HG03342 (cell line): ENCODE measurements around the gene AP5B1.

ENCODE experiments used
- ATAC-seq: cut with Tn5 transposase; IDR thresholded peaks from one replicate; pipeline ENCODE4 v1.9.1; 2021; ENCODE audit warnings: mild to moderate bottlenecking, moderate library complexity; ENCODE audit not compliant: unreplicated experiment

The AP5B1 gene

DNA sequence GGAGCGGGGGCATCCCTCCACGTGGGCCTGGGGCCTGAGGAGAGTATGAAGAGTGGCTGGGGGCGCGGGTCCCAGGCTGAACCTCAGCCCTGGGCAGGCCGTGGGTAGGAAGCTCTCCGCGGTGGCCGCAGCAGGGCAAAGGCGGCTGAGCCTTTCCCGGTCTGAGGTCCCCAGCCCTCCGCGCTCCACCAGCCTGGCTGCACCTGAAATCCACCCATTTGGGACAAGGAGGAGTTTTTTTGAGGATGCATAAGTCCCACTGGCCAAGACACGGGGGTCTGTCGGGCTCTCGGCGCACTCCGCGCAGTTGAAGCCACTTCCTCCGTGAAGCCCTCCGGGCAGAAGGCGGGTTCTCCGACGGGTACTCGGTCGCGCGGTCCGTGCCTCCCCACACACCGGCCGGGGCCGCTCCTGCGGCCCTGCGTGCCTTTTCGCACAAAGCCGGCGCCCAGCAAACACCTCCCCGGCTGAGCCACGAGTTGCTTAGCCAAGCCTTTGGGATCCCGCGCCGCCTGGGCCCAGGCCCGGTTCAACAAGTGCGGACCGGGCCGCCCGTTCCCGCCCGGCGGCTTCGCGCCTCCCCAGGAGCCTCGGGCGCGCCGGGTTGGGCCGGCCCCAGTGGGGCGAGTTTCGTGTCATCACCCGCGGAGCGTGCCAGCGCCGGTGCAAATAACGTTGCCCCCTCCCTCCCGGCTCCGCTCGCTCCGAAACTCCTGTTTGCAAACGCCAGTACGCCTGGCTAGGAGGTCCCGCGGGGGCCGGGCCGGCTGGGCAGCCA is 5.4 kb upstream of the AP5B1 start:
- no peak for ATAC-seq

DNA sequence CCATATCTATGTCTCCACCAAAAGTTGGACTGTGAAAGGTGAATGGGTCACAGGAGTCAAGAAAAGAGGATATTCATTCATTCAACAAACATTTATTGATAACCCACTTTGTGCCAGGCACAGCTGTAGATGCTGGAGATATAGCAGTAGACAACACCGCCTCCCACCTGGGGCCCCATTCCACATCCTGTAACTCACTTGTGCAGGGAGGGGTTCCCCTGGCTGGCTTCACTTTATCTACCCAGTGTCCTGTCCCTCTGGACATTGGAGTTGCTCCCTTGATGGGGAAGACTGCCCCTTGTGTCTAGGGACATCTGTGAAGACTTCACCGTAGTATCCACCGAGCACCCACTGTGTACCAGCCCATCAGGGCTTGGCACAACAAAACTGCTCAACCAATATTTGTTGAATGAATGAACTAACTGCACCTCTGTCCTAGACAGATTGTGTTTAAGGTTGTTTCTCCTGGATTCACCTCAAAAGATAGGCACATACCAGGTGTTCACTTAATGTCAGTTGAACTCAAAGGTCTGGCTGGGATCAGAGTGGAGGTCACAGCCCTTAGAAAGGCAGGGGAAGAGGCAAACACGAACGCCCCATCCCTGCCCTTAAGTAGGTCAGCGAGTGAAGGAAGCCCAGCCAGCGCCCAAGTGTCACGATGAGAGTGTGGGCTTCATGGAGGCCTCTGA is 4.7 kb upstream of the AP5B1 start:
- ATAC-seq = no peak

DNA sequence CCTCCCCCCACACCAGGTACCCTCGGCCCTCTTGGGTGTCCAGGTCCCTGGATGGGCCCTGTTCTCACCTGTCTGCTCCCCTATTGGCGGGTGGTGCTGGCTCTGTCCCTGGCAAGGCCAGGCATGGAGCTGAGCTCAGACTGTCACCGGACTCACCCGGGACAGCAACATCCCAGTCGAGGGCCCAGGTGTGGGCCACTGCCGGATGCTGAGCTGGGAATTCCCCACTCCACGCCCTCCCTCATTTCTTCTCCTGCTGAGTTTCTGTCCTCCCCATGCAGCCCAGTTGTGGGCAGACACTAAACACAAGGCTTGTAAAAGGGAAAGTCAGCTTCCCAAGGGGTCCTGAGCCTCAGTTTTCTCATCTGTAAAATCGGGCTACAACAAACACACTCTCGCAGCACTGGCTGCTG is 2.0 kb upstream of the AP5B1 start:
- ATAC-seq = no peak

DNA sequence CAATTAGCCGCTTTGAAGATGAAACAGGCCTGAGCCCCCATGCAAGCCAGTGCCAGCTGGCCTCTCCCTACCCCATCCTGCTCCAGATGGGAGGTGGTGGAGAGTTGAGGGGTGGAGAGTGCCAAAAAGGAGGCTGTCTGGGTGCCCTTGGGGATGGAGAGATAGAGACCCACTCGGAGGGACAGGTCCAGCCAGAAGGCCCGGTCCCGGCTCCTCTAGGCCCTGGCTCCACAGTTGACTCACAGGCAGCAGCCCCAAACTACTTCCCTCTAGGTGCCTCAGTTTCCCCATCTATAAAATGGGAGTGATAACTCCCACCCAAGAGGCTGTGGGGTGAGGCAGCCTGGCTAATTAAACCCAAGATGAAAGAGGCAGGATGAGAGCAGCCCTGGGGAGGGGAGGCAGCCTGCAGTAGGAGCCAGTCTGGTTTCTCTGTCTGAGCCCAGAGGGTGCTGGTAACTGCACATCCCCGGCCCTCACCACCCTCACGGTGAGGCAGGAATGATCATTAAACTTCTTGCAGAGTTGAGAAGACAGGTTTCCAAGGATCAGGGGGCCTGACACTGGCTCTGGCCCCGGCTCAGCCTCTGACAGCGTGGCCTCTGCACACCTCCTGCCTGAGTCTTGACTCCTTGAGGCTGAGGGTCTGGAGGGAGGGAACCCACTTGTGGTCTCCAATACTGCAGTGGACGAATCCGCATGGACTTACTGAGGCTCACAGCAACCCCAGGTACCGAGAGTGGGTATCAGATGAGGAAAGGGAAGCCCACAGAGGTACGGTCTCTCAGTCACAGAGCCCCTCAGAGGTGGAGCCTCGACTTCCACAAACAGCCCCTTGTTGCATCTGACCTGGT is 1.4 kb upstream of the AP5B1 start:
- no peak for ATAC-seq

DNA sequence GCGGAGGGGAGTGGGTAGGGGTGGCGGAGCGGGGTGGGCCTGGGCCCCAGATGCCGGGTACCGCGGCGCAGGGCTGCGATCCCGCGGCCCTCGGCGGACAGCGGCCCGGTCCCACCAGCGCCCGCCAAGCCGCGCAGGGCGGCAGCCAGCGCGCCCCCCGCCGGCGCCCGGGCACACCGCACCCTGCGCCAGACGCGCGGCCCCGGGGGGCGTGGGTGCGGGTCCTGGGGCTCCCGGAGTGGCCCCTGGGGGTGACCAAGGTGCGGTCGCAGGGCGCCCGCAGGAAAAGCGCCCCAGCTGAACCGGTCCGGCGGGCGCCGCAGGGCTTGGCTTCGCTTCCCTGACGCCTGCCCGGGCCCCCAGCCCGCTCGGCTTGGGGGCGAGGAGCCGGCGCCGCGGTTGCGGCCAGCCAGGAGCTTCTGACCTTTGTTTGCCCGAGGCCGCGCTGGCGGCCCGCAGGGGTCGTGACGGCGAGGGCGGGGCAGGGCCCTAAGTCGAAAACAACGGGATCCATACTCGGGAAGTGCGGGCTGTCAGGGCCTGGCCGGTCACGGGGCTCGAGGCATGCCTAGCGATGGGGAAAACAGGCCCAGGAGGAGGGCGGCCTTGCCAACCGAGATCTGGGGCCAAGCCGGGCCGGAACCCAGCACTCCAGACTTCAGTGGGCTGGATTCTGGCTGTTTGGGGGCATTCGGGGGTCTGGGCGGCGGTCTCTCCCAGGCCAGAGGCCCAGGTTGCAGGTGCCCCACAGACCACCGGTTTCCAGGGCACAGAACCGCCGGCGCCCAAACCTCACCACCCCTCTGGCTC is 581 bp upstream of the AP5B1 start:
- ATAC-seq = peak; percentile 22

DNA sequence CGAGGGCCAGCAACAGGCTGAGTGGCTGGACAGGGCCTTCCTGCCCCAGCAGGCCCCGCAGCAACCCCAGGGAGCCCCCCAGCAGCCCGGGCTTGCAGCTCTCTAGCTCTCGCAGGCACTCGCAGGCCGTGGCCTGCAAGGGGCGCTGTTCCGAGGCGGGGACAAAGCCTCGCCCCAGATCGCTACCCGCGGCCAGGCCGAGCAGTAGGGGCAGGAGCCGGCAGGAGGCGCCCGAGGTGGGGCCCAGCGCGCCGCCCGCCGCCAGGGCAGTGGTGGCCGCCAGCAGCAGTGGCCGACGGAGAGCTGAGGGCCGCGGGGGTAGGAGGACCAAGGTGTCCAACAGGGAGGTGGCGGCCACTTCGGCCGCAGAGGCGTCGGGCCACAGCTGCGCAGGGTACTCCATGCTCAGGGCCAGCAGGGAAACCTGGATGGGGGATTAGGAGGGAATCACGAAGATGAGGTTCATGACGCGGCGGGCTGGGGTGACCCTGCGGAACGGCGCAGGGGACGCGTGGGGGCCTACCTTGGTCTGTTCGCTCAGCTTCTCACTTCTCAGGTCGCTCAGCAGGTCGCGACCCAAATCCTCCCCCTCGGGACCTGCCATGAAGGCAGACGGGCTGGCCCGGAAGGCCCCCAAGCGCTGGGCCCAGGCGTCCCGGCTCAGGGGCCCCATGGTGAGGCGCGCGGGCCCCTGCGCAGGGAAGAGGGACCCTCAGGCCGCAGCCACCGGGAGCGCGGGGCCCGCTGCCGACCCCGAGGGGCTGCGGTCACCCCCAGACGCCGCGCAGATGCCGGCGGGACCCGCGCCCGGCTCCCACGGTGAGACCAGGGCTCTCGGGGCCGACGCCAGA is 632 bp downstream of the AP5B1 start:
- peak; percentile 52 for ATAC-seq

DNA sequence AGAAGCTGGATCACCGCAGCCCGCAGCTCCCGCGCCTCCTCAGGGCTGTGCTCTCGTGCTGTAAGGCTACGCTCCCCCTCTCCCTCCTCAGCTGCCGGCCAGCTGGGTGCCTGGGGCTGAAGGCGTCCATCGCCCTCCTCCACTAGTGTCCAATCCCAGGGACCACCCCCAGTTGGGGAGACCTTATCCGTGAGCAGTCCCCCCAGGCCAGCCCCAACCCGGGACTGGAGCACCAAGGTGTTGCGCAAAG is 1.2 kb downstream of the AP5B1 start:
- no peak for ATAC-seq

DNA sequence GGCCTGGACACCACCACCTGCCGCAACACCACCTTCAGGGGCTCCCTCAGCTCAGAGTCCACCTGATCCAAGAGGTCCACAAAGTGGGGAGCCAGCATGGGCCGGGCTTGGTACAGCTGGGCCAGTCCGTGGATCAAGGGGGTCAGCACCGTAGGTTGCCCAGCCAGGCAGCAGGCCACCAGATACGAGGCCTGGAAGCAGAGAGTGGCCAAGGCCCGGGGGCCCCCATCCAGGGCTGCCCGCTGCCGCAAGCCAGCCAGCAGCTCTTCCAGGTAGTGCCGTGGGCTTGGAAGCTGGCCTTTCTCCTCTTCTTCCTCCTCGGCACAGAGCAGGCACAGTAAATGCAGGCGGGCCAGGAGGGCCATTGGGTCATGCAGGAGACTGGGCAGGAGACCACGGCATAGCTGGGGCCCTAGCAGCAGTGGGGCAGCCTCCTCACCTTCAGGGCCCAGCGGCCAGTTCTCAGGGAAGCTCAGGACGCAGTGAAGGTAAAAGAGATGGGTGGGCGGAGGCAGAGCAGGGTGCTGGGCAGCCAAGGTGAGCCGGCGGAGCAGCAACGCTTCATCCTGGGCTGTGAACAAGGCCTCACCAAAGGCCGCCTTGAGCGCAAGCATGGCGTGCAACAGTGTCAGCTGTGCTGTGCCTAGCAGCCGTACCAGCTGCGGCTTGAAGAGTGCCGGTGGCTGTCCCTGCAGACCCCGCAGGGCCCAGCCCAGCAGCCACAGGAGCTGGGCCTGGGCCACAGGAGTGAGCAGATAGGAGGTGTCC is 1.7 kb downstream of the AP5B1 start:
- ATAC-seq = no peak

DNA sequence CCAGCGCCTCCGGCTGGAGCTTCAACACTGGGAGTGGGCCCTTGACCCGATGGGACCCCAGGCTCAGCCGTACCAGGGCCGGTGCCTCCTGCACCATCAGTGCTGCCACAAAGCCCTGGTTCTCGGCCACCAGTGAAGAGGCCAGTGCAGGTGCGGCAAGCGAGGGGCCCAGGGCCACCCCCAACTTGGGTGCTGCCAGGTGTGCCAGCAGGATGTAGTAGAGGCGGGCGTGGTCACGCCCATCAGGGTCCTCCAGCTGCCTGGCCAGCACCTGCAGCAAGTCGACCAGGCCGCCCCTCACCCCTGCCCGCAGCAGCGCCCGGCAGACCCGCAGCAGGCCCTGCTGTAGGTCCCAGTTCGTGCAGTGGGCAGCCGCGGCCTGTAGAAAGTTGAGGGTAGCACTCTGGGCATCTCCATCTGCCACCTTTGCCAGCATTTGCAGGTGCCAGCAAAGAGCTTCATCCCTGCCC is 2.3 kb downstream of the AP5B1 start:
- no peak for ATAC-seq

DNA sequence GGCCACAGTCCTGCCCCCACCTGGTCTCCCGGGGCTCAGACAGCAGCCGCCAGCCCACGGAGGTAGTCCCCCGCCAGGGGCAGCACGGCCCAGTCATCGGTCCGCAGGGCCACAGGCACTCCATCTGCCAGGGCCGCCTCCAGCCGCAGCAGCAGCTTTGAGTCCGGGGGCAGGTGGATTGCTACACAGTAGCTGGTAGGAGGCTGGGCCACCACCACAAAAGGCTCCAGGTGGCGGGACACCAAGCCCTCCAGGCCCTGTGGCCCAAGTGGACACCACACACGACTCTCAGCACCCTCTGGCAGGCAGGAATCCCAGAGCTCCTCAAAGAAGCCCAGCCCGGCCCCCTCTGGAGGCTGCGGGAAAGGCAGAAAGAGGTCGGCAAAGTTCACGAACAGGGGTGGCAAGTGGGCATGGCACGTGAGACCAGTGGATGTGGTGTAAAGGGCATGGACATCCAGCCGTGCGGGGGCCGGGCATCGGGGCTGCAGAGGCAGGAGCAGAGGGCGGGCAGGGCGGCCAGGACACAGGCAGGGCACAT is 2.9 kb downstream of the AP5B1 start:
- no peak for ATAC-seq

DNA sequence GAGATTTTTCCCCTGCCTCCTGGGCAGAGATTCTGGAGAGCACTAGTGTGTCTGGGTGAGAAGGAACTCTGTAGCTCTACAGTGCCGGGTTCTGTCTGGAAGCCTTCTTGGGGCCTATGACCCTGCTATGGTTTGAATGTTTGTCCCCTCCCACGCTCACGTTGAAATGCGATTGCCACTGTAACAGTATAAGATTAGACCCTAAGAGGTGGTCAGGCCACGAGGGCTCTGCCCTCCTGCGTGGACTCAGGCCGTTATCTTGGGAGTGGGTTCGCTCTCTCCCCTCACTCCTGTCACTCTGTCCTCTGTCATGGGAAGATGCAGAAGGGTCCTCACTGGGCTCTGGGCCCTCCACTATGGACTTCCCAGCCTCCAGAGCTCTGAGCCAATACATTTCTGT is 3.5 kb downstream of the AP5B1 start:
- no peak for ATAC-seq

DNA sequence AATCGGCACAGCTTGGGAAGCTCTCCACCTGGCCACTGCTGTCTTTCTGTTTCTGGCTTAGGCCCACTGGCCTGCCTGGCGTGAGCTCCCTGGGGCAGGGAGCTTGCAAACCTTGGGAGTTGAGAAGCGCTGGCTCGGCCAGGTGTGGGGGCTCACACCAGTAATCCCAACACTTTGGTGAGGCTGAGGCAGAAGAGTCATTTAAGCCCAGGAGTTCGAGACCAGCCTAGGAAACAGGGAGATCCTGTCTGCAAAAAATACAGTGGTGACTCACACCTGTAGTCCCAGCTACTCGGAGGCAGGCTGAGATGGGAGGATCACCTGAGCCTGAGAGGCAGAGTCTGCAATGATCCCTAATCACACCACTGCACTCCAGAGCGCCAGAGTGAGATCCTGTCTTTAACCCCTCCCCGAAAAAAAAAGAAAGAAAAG is 4.0 kb downstream of the AP5B1 start:
- no peak for ATAC-seq

DNA sequence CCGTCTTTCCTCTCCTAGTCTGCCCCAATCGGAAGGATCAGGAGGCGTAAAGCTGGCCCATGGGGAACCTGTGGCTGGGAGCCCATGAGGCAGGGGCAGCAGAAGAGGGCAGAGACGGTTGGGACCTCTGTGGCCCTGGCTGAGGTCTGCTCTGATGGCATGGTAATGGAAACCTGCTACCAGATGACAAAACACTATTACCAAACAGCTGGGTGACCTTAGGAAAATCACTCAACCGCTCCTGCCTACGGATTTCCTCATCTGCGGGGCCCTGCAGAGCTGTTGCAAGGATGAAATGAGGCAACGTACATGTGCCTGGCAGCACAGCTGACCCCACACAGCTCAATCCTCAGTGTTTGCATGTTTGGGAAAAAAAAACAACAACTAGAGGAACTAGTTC is 4.6 kb downstream of the AP5B1 start:
- ATAC-seq = no peak

DNA sequence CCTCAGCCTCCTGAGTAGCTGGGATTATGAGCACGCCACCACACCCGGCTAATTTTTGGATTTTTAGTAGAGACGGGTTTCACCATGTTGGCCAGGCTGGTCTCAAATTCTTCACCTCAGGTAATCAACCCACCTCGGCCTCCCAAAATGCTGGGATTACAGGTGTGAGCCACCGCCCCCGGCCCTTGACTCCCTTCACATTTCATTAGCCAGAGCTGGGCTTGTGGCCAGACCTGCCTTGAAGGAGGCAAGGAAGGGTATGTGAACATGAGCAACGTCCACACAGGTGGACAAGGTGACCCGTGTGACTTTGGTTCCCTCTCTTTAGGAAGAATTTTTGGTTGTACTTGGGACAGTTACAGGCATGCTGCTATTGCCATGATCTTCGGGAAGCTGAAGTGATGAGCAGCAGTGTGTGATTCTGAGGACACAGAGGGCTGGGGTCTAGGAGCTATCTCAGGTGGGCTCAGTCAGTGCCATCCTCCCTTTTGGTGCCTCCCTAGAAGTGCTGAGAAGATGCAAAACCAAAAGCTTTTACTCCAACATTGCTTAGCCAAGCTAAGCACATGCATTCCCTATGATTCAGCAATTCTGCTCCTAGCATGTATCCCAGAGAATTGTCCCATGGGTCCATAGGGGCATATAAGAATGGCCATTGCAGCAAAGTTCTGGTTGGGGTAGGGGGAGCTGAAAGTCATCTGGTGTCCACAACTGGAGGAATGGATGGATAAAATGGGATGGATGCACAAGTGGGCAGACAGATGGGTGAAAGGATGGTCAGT is 6.1 kb downstream of the AP5B1 start:
- ATAC-seq = no peak

DNA sequence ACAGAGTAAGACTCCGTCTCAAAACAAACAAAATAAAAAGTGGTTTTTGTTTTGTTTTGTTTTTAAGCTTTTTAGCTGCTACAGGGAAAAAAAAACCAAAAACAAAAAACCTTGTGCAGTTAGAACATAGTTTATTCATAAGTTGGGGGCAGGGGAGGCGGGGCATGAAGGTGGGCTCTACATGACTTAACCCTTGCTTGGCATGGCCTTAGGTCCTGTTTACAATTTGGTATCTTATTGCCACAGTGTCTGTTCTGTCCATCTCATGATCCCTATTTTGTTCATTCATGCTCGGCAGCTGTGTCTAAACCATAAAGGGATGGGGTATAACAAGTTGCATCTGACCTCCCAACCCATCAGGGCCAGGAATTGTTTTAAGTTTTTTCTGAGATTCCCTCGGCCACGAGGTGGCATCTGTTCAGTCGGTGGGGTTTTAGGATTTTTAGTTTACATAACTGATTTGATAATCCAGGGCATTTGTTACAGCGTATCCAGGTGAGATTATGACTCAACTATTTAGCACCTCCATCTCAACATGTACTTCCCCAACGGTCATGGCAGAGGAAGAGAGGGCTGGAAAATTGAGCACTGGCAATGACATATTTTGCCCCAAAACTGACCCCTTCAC is 6.9 kb downstream of the AP5B1 start:
- ATAC-seq = no peak

DNA sequence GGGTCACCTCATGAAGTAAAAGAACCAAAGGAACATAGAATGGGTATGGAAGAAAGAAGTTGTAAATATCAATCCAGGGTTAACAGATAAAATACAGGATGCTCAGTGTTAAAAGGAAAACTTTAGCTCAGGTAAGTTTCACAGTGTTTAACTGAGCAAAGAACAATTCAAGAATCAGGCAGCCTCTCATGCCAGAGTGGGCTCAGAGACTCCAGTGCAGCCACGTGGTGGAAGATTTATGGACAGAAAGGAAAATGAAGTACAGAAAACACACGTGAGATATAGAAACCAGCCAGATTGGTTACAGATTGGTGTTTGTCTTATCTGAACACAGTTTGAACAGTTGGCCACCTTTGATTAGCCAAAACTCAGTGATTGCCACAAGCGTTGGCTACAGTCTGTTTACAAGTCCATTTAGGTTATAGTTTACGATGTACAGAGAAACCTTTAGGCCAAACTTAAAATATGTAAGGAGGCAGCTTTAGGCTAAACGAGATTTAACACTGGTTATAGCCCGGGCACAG is 9.1 kb downstream of the AP5B1 start:
- ATAC-seq = no peak

DNA sequence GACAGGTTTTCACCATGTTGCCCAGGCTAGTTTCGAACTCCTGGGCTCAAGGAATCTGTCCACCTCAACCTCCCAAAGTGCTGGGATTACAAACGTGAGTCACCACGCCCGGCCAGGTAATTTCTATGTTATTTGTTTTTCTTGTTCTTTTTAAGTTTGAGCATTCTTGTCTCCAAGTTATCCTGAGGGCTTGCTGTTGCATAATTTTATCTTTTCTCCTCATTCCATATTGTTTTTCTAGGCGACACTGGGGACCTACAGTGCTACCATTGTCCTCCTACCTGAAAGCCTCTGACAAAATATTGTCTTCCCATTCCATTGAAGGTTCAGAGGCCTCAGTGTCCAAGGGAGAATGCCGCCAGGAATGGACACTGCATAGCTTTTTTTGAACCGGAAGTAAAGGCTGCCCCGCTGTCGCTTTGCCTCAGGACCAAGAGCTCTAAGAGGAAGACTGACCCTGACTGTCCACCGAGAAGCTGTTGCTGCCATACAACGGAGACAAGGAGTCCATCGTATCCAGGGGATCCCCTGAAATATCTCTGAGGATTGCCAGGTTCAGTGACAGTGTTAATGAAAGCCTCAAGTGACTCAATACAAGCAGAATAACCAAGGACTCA is 9.7 kb downstream of the AP5B1 start:
- no peak for ATAC-seq
